ENCODE measurements around the gene MCC. TPM values are rescaled to one million over a fixed set of nuclear protein-coding genes. Genes with fewer than 3 reads are reported as not detected.

Gene MCC
- total RNA-seq, 1 experiment from 2014 or later, result 23.5 TPM

DNA sequence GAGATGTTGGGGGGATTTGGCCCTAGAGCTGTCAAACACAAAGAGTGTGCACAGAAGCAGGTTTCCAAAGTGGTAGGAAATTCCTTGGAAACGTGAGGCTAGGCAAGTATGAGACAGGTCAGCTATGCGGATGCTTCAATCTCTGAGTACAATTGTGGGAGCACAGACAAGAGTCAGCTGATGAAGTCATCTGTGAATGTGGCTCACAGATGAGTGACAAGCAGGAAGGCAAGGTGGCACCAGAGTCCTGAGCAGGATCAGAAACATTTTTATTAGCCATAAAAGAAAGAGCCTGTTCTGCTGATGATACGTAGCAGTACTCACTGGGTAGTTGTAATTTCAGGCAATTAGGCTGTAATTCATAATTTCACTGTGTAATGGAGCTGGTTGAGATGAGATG, 394.7 kb downstream of the MCC start (continued):
- TF ChIP-seq ZNF532 (CRISPR knock-in tag; IDR thresholded peaks at IDR 0.05; ENCODE audit: borderline replicate concordance), result no peak
- TF ChIP-seq, protein P1, sequence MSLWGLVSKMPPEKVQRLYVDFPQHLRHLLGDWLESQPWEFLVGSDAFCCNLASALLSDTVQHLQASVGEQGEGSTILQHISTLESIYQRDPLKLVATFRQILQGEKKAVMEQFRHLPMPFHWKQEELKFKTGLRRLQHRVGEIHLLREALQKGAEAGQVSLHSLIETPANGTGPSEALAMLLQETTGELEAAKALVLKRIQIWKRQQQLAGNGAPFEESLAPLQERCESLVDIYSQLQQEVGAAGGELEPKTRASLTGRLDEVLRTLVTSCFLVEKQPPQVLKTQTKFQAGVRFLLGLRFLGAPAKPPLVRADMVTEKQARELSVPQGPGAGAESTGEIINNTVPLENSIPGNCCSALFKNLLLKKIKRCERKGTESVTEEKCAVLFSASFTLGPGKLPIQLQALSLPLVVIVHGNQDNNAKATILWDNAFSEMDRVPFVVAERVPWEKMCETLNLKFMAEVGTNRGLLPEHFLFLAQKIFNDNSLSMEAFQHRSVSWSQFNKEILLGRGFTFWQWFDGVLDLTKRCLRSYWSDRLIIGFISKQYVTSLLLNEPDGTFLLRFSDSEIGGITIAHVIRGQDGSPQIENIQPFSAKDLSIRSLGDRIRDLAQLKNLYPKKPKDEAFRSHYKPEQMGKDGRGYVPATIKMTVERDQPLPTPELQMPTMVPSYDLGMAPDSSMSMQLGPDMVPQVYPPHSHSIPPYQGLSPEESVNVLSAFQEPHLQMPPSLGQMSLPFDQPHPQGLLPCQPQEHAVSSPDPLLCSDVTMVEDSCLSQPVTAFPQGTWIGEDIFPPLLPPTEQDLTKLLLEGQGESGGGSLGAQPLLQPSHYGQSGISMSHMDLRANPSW (CRISPR knock-in tag; conservative IDR thresholded peaks at IDR 0.05; ENCODE audit: low read depth), result no peak
- TF ChIP-seq ZNF263 (CRISPR knock-in tag; IDR thresholded peaks at IDR 0.05; ENCODE audit: low read depth), result no peak
- no peak for TF ChIP-seq AR (CRISPR knock-in tag; IDR thresholded peaks at IDR 0.05)
- no peak for TF ChIP-seq NR2C2 (CRISPR knock-in tag; IDR thresholded peaks at IDR 0.05)
- no peak for TF ChIP-seq CBFB (CRISPR knock-in tag; IDR thresholded peaks at IDR 0.05; ENCODE audit: low read depth)
- TF ChIP-seq, protein P2, sequence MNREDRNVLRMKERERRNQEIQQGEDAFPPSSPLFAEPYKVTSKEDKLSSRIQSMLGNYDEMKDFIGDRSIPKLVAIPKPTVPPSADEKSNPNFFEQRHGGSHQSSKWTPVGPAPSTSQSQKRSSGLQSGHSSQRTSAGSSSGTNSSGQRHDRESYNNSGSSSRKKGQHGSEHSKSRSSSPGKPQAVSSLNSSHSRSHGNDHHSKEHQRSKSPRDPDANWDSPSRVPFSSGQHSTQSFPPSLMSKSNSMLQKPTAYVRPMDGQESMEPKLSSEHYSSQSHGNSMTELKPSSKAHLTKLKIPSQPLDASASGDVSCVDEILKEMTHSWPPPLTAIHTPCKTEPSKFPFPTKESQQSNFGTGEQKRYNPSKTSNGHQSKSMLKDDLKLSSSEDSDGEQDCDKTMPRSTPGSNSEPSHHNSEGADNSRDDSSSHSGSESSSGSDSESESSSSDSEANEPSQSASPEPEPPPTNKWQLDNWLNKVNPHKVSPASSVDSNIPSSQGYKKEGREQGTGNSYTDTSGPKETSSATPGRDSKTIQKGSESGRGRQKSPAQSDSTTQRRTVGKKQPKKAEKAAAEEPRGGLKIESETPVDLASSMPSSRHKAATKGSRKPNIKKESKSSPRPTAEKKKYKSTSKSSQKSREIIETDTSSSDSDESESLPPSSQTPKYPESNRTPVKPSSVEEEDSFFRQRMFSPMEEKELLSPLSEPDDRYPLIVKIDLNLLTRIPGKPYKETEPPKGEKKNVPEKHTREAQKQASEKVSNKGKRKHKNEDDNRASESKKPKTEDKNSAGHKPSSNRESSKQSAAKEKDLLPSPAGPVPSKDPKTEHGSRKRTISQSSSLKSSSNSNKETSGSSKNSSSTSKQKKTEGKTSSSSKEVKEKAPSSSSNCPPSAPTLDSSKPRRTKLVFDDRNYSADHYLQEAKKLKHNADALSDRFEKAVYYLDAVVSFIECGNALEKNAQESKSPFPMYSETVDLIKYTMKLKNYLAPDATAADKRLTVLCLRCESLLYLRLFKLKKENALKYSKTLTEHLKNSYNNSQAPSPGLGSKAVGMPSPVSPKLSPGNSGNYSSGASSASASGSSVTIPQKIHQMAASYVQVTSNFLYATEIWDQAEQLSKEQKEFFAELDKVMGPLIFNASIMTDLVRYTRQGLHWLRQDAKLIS (CRISPR knock-in tag; IDR thresholded peaks at IDR 0.05; ENCODE audit: borderline replicate concordance), result no peak
- no peak for TF ChIP-seq HMGA2 (CRISPR knock-in tag; IDR thresholded peaks at IDR 0.05)
- no peak for TF ChIP-seq ZNF232 (CRISPR knock-in tag; IDR thresholded peaks at IDR 0.05)
- TF ChIP-seq RELA (CRISPR knock-in tag; IDR thresholded peaks at IDR 0.05; ENCODE audit: borderline replicate concordance), result no peak
- TF ChIP-seq, protein P3, sequence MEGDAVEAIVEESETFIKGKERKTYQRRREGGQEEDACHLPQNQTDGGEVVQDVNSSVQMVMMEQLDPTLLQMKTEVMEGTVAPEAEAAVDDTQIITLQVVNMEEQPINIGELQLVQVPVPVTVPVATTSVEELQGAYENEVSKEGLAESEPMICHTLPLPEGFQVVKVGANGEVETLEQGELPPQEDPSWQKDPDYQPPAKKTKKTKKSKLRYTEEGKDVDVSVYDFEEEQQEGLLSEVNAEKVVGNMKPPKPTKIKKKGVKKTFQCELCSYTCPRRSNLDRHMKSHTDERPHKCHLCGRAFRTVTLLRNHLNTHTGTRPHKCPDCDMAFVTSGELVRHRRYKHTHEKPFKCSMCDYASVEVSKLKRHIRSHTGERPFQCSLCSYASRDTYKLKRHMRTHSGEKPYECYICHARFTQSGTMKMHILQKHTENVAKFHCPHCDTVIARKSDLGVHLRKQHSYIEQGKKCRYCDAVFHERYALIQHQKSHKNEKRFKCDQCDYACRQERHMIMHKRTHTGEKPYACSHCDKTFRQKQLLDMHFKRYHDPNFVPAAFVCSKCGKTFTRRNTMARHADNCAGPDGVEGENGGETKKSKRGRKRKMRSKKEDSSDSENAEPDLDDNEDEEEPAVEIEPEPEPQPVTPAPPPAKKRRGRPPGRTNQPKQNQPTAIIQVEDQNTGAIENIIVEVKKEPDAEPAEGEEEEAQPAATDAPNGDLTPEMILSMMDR (IDR thresholded peaks at IDR 0.05), result no peak
- TF ChIP-seq ZNF416 (CRISPR knock-in tag; IDR thresholded peaks at IDR 0.05), result no peak
- no peak for TF ChIP-seq MAX (CRISPR knock-in tag; IDR thresholded peaks at IDR 0.05)
- no peak for TF ChIP-seq IRF2 (CRISPR knock-in tag; IDR thresholded peaks at IDR 0.05; ENCODE audit: borderline replicate concordance, low read depth)
- TF ChIP-seq NFYB (CRISPR knock-in tag; conservative IDR thresholded peaks at IDR 0.05; ENCODE audit: low read depth), result no peak
